ENCODE measurements around the gene LMTK2. TPM values are rescaled to one million over a fixed set of nuclear protein-coding genes. Genes with fewer than 3 reads are reported as not detected.

Gene LMTK2
- polyA plus RNA-seq, 1 donor from 2014 or later: 11.9 TPM

- Histone ChIP-seq H3K4me2 (ENCODE audit: low read length) (no peak overlapping the region), H3K9me3 (ENCODE audit: low read length) (no peaks in the 10 kb centered on the region), H4K20me1 (ENCODE audit: insufficient read depth) (no peaks in the 10 kb centered on the region), H3K36me3 (ENCODE audit: insufficient read depth, low read length) (no peaks in the 10 kb centered on the region), H3K4me3 (ENCODE audit: low read length) (no peak overlapping the region), H3F3A (ENCODE audit: insufficient read depth, low read length, poor library complexity, severe bottlenecking) (no peaks in the 10 kb centered on the region), H3K9ac (ENCODE audit: low read length) (no peak overlapping the region), H3K27ac (ENCODE audit: low read length) (no peak overlapping the region), H3K79me2 (replicated peaks; ENCODE audit: insufficient read depth, low read length) (no peaks in the 10 kb centered on the region), H3K27me3 (ENCODE audit: insufficient read depth, low read depth, low read length) (no peaks in the 10 kb centered on the region), H2AFZ (ENCODE audit: low read depth, low read length) (no peak overlapping the region), H3K9me2 (ENCODE audit: insufficient read depth, low read length) (no peaks in the 10 kb centered on the region)
- no peak for TF ChIP-seq MXI1 (conservative IDR thresholded peaks at IDR 0.05; ENCODE audit: poor library complexity, severe bottlenecking)
- TF ChIP-seq RAD21 (conservative IDR thresholded peaks at IDR 0.05): no peak
- no peak for TF ChIP-seq TAF1 (IDR thresholded peaks at IDR 0.05; ENCODE audit: low read depth)
- no peak for TF ChIP-seq SMC3 (conservative IDR thresholded peaks at IDR 0.05; ENCODE audit: poor library complexity)
- TF ChIP-seq REST (IDR thresholded peaks at IDR 0.05; ENCODE audit: borderline replicate concordance): no peak
- TF ChIP-seq EP300 (conservative IDR thresholded peaks at IDR 0.05; ENCODE audit: poor library complexity, severe bottlenecking): no peak
- TF ChIP-seq POLR2AphosphoS5 (IDR thresholded peaks at IDR 0.05): no peak
- no peak for TF ChIP-seq EZH2 (IDR thresholded peaks at IDR 0.05; ENCODE audit: borderline replicate concordance, insufficient read depth, low read length, poor library complexity, severe bottlenecking)
- no peak for TF ChIP-seq CTCF (IDR thresholded peaks at IDR 0.05; ENCODE audit: poor library complexity, severe bottlenecking)
Observed at GRCh38 chr7:98142658-98143057, 36.0 kb downstream of the LMTK2 start.

- no peaks in the 10 kb centered on the region for H3F3A ChIP-seq (ENCODE audit: insufficient read depth, low read length, poor library complexity, severe bottlenecking)
- no peak for TF ChIP-seq POLR2AphosphoS5 (IDR thresholded peaks at IDR 0.05)
- no peak for TF ChIP-seq TAF1 (IDR thresholded peaks at IDR 0.05; ENCODE audit: low read depth)
- TF ChIP-seq SMC3 (conservative IDR thresholded peaks at IDR 0.05; ENCODE audit: poor library complexity): no peak
- no peak for TF ChIP-seq EP300 (conservative IDR thresholded peaks at IDR 0.05; ENCODE audit: poor library complexity, severe bottlenecking)
- no peak for TF ChIP-seq RAD21 (conservative IDR thresholded peaks at IDR 0.05)
- TF ChIP-seq EZH2 (IDR thresholded peaks at IDR 0.05; ENCODE audit: borderline replicate concordance, insufficient read depth, low read length, poor library complexity, severe bottlenecking): no peak
- no peak for TF ChIP-seq CTCF (IDR thresholded peaks at IDR 0.05; ENCODE audit: poor library complexity, severe bottlenecking)
- TF ChIP-seq MXI1 (conservative IDR thresholded peaks at IDR 0.05; ENCODE audit: poor library complexity, severe bottlenecking): no peak
- TF ChIP-seq REST (IDR thresholded peaks at IDR 0.05; ENCODE audit: borderline replicate concordance): no peak
- no peaks in the 10 kb centered on the region for H3K27me3 ChIP-seq (ENCODE audit: insufficient read depth, low read depth, low read length)
- H3K4me3 ChIP-seq (ENCODE audit: low read length): no peak overlapping the region
- H3K36me3 ChIP-seq (ENCODE audit: insufficient read depth, low read length): no peaks in the 10 kb centered on the region
- H3K9me2 ChIP-seq (ENCODE audit: insufficient read depth, low read length): no peaks in the 10 kb centered on the region
- no peaks in the 10 kb centered on the region for H4K20me1 ChIP-seq (ENCODE audit: insufficient read depth)
- H3K9me3 ChIP-seq (ENCODE audit: low read length): no peaks in the 10 kb centered on the region
- no peak overlapping the region for H2AFZ ChIP-seq (ENCODE audit: low read depth, low read length)
- H3K27ac ChIP-seq (ENCODE audit: low read length): no peak overlapping the region
- no peak overlapping the region for H3K9ac ChIP-seq (ENCODE audit: low read length)
- H3K79me2 ChIP-seq (replicated peaks; ENCODE audit: insufficient read depth, low read length): no peaks in the 10 kb centered on the region
- H3K4me2 ChIP-seq (ENCODE audit: low read length): no peak overlapping the region
Observed at GRCh38 chr7:98148607-98149006, 41.9 kb downstream of the LMTK2 start.

All from neural cell (in vitro differentiated cells).